Esophagus muscularis mucosa (tissue), 4 donors: ENCODE results near the gene ST6GALNAC3. TPM values are rescaled to one million over a fixed set of nuclear protein-coding genes. Genes with fewer than 3 reads are reported as not detected.

Experiments used
- DNase-seq: peaks from one replicate; pipeline ENCODE4 v3.0.0-alpha.2; 2017; ENCODE audit errors: extremely low spot score
- H3K27ac ChIP-seq, 4 donors: fragments of 200-600 bp; sonication (generic); replicated peaks in 1 of 4; 1 replicate in 3 of 4; 2 replicates in 1 of 4; pipeline ENCODE4 v1.5.1; 2016 to 2019; ENCODE audit warnings: mild to moderate bottlenecking in 1 of 4
- H3K27me3 ChIP-seq, 4 donors: fragments of 200-600 bp; sonication (generic); one replicate each; pipeline versions ENCODE4 v1.5.1 to v1.6.0; 2016 to 2019
- H3K36me3 ChIP-seq, 4 donors: fragments of 200-600 bp; sonication (generic); one replicate each; pipeline ENCODE4 v1.5.1; 2016 to 2019
- H3K4me1 ChIP-seq, 4 donors: fragments of 200-600 bp; sonication (generic); one replicate each; pipeline ENCODE4 v1.5.1; 2016 to 2019
- H3K4me3 ChIP-seq, 4 donors: fragments of 200-600 bp; sonication (generic); 1 replicate in 2 of 4; 2 replicates in 2 of 4; pipeline ENCODE4 v1.5.1; 2016 to 2019; ENCODE audit warnings: mild to moderate bottlenecking in 4 of 4, moderate library complexity in 1 of 4
- H3K9me3 ChIP-seq, 4 donors: fragments of 200-600 bp; sonication (generic); 1 replicate in 3 of 4; 2 replicates in 1 of 4; pipeline ENCODE4 v1.5.1; 2016 to 2019
- EP300 ChIP-seq: sonication (generic); formaldehyde crosslinking; IDR thresholded peaks from one replicate; pipeline ENCODE4 v1.6.1; 2017; ENCODE audit warnings: antibody characterized with exemption
- POLR2A ChIP-seq: fragments of 450-650 bp; IDR thresholded peaks from one replicate; pipeline ENCODE4 v1.6.1; 2017; ENCODE audit warnings: antibody characterized with exemption, moderate library complexity, mild to moderate bottlenecking, low read depth
- POLR2AphosphoS5 ChIP-seq, 2 donors: sonication (generic); formaldehyde crosslinking; IDR thresholded peaks; one replicate each; pipeline ENCODE4 v1.6.1; 2017; ENCODE audit warnings: antibody characterized with exemption in 2 of 2
- WGBS: methylation state at CpG from one replicate; pipeline ENCODE4 v1.1.5; 2018; 5-methylcytosine and 5-hydroxymethylcytosine counted together
- intact Hi-C: fragments of 100-400 bp; cut with DNase I; formaldehyde crosslinking; loops from one replicate; pipeline ENCODE4 v1.15.1; 2023
- total RNA-seq, 4 donors: library from RNA; depleted of rRNA; stranded (reverse); fragments of >200 nt; gene quantifications; one replicate each; pipeline versions ENCODE4 v1.1.0 to v1.2.1, GENCODE V29; 2016
- TF ChIP-seq, protein P1 (sequence below), 3 experiments: fragments of 200-600 bp in 2 of 3; fragments of 450-650 bp in 1 of 3; sonication (generic) in 2 of 3; IDR thresholded peaks; one replicate each; pipeline ENCODE4 v1.5.1; 2017 to 2019; ENCODE audit warnings: antibody characterized with exemption in 3 of 3, mild to moderate bottlenecking in 2 of 3, moderate library complexity in 1 of 3

ST6GALNAC3 gene
- total RNA-seq, 4 donors from 2014 or later = 2.1 to 6.8 (median 4.8) TPM

DNA sequence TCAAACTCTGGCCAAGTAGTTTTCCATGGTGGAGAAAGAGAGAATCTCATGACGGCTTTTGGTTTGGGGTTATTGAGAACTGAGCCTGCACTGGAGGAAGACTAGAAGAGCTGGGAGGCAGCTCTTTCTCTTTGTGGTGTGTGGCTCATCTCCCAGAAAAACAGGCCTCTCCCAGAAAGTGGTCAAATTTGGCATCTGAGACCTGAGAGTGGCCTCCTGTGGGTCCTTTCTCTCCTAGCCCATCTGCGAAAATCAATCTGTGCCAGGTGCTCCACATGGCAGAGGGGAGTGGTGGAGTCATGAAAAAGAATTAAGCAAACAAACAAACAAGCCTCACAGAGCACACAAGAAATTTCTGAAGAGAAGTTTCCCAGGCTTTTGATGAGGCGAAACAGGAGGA, 305.0 kb downstream of the ST6GALNAC3 start:
- no peak for DNase-seq
- no peak overlapping the region for H3K27ac ChIP-seq
- H3K9me3 ChIP-seq = no peaks in the 10 kb centered on the region
- peaks cover 0 to 7% (median 2%) of the 10 kb centered on the region in 4 donors for H3K4me1 ChIP-seq
- WGBS = 96% methylated on average over 3 of the region's 3 CpGs
- H3K4me3 ChIP-seq = no peak overlapping the region
- intact Hi-C loops = no loop called here
- H3K27me3 ChIP-seq = no peaks in the 10 kb centered on the region
- TF ChIP-seq POLR2A = no peak
- no peaks in the 10 kb centered on the region for H3K36me3 ChIP-seq

DNA sequence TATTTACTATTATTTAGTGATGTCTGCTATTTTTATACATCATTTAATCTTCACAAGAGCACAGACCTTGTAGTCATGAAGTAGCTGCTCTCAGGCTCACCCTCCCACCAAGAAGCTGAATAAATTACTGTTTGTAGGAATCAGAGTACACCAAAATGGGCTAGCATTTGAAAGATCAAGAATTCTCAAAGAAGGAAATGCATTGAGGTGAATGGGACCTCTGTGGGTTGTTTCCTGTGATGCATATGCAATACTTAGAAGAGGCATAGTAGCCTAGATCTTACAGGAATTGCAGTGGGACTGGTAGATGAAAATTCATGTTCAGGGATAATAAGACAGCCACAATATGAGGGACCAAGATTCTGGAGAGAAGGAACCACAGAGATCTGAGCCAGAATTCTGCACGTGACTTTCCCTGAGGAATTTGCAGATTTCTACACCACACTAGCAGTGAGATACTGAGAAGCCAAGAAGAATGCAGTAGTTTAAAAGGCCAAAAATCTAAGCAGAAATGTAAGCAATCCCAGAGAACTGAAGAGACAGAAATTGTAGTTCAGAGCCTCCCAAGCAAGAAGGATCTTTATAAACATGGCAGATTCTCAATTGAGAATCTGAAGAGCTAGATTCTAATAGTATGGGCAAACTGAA, 307.0 kb downstream of the ST6GALNAC3 start:
- Histone ChIP-seq H3K4me3 (no peak overlapping the region), H3K9me3 (no peaks in the 10 kb centered on the region), H3K4me1 (peaks cover 0 to 7% (median 2%) of the 10 kb centered on the region in 4 donors), H3K27ac (no peak overlapping the region), H3K27me3 (no peaks in the 10 kb centered on the region), H3K36me3 (no peaks in the 10 kb centered on the region)
- TF ChIP-seq POLR2AphosphoS5 (IDR thresholded peaks at IDR 0.05) (no peak), EP300 (no peak), POLR2A (no peak)
- TF ChIP-seq, protein P1, sequence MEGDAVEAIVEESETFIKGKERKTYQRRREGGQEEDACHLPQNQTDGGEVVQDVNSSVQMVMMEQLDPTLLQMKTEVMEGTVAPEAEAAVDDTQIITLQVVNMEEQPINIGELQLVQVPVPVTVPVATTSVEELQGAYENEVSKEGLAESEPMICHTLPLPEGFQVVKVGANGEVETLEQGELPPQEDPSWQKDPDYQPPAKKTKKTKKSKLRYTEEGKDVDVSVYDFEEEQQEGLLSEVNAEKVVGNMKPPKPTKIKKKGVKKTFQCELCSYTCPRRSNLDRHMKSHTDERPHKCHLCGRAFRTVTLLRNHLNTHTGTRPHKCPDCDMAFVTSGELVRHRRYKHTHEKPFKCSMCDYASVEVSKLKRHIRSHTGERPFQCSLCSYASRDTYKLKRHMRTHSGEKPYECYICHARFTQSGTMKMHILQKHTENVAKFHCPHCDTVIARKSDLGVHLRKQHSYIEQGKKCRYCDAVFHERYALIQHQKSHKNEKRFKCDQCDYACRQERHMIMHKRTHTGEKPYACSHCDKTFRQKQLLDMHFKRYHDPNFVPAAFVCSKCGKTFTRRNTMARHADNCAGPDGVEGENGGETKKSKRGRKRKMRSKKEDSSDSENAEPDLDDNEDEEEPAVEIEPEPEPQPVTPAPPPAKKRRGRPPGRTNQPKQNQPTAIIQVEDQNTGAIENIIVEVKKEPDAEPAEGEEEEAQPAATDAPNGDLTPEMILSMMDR (IDR thresholded peaks at IDR 0.05) = no peak
- WGBS = 38% methylated on average over 1 of the region's 1 CpG
- intact Hi-C loops = no loop called here
- DNase-seq = no peak

DNA sequence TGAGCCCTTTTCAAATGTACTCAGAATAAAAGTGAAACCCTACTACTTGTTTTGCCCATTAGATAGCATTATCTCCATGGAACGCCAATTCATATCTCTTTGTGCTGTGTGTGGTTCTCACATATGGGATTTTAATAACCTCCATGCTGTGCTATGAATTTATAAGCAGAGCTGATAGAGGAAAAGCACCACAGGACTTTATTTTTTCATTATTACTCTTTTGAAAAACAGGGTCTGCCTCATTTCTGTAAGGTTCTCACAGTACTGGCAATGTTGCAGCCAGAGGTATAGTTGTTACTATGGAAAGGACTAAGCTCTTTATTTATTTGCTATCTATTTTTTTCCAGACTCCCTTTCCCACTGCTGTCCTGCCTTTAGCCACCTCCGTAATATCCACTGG, 313.7 kb downstream of the ST6GALNAC3 start:
- TF ChIP-seq, protein P1 (IDR thresholded peaks at IDR 0.05) = no peak
- TF ChIP-seq POLR2AphosphoS5 (IDR thresholded peaks at IDR 0.05) = no peak
- TF ChIP-seq EP300 = no peak
- no peak for TF ChIP-seq POLR2A
- DNase-seq = no peak
- H3K27ac ChIP-seq = no peak overlapping the region
- no peaks in the 10 kb centered on the region for H3K9me3 ChIP-seq
- H3K36me3 ChIP-seq = no peaks in the 10 kb centered on the region
- H3K4me1 ChIP-seq = peaks cover 3 to 8% (median 5%) of the 10 kb centered on the region in 4 donors
- intact Hi-C loops = no loop called here
- no peaks in the 10 kb centered on the region for H3K27me3 ChIP-seq
- no peak overlapping the region for H3K4me3 ChIP-seq
- WGBS = 98% methylated on average over 2 of the region's 2 CpGs

DNA sequence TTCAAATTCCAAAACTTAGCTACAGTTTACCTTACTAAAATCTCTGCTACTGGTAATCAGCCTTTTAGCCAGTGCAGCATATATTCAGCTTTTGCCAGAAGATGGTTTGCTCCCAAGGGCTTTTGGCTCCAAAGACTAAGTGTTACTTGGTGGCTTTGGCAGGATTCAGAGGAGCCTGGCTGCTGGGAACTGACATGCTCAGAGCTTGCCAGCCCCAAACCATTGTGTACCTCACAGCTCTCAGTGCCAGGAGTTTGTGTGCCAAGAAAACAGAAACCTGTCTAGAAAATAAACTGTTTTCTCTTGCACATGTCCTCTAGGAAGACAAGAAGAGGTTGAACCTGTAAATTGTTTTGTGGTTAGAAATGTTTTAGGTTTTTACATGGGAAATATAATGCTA, 315.9 kb downstream of the ST6GALNAC3 start:
- Histone ChIP-seq H3K27ac (no peak overlapping the region), H3K36me3 (no peaks in the 10 kb centered on the region), H3K9me3 (no peaks in the 10 kb centered on the region), H3K27me3 (no peaks in the 10 kb centered on the region), H3K4me1 (peaks cover 3 to 8% (median 5%) of the 10 kb centered on the region in 4 donors), H3K4me3 (no peak overlapping the region)
- DNase-seq = no peak
- intact Hi-C loops = no loop called here
- TF ChIP-seq, protein P1 (IDR thresholded peaks at IDR 0.05) = no peak
- TF ChIP-seq EP300 = no peak
- no peak for TF ChIP-seq POLR2AphosphoS5 (IDR thresholded peaks at IDR 0.05)
- TF ChIP-seq POLR2A = no peak

DNA sequence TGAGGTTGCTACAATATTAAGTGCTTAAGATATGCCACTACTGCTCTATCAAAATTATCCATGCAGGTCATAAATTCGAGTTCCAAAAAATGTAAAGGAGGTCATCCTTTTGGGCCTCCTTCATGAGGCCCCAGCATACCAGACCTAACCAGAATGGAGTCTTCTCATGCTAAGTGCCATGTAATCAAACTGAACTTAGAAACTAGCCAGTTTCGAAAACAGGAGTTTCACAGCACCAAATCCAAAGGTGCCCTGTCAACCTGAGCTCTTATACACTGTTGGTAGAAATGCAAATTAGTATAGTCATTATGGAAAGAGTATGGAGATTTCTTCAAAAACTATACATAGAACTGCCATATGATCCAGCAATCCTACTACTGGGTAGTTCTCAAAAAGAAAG, 320.5 kb downstream of the ST6GALNAC3 start:
- Histone ChIP-seq H3K36me3 (no peaks in the 10 kb centered on the region), H3K4me1 (peaks cover 3 to 8% (median 4%) of the 10 kb centered on the region in 4 donors), H3K4me3 (no peak overlapping the region), H3K27ac (no peak overlapping the region), H3K9me3 (no peaks in the 10 kb centered on the region), H3K27me3 (no peaks in the 10 kb centered on the region)
- intact Hi-C loops = no loop called here
- 100% methylated on average over 2 of the region's 2 CpGs for WGBS
- TF ChIP-seq POLR2AphosphoS5 (IDR thresholded peaks at IDR 0.05) = no peak
- DNase-seq = no peak

DNA sequence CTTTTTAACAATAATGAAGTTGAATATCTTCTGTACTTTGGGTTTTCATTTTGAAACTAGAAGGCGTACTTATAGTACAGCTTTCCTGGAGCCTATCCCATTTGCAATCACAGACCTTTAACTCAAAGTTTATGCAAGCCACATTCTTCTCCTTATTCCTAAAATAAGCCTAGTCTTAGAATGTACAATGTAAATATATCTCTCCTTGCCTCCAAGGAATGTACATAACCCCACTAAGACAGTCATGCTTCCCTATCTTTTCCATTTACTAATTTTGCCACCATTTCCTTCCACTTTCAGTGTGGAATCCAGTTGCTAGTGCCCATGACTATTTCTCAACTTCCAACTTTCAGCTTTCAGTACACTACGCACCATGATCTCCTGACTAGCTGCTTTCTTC, 327.6 kb downstream of the ST6GALNAC3 start:
- no peak overlapping the region for H3K4me3 ChIP-seq
- H3K27me3 ChIP-seq = no peaks in the 10 kb centered on the region
- H3K36me3 ChIP-seq = no peaks in the 10 kb centered on the region
- DNase-seq = no peak
- H3K9me3 ChIP-seq = peaks cover 0 to 8% (median 3%) of the 10 kb centered on the region in 4 donors
- TF ChIP-seq EP300 = no peak
- TF ChIP-seq, protein P1 (IDR thresholded peaks at IDR 0.05) = no peak
- no peak for TF ChIP-seq POLR2A
- no peak for TF ChIP-seq POLR2AphosphoS5 (IDR thresholded peaks at IDR 0.05)
- intact Hi-C loops = no loop called here
- no peak overlapping the region for H3K27ac ChIP-seq
- 82% methylated on average over 2 of the region's 2 CpGs for WGBS
- no peaks in the 10 kb centered on the region for H3K4me1 ChIP-seq
